ENCODE results near the gene CEP57L1. TPM values are rescaled to one million over a fixed set of nuclear protein-coding genes. Genes with fewer than 3 reads are reported as not detected.

Gene CEP57L1
- total RNA-seq, 1 donor from 2014 or later, result 16.7 TPM

GRCh38 chr6:109075934-109076333, 19.4 kb upstream of the CEP57L1 start:
- no peak for TF ChIP-seq CTCF (IDR thresholded peaks at IDR 0.05; ENCODE audit: insufficient read depth, low read length, poor library complexity, severe bottlenecking)
- H3K4me3 ChIP-seq (ENCODE audit: low read depth, low read length), result no peak overlapping the region
- DNase-seq (ENCODE audit: low read depth), result no peak
- no peaks in the 10 kb centered on the region for H3K36me3 ChIP-seq (ENCODE audit: control insufficient read depth, insufficient read depth, low read length)
- no peaks in the 10 kb centered on the region for H3K27me3 ChIP-seq (ENCODE audit: control insufficient read depth, insufficient read depth, low read length)

- no peak for TF ChIP-seq CTCF (IDR thresholded peaks at IDR 0.05; ENCODE audit: insufficient read depth, low read length, poor library complexity, severe bottlenecking)
- H3K27me3 ChIP-seq (ENCODE audit: control insufficient read depth, insufficient read depth, low read length), result no peaks in the 10 kb centered on the region
- H3K36me3 ChIP-seq (ENCODE audit: control insufficient read depth, insufficient read depth, low read length), result no peaks in the 10 kb centered on the region
- H3K4me3 ChIP-seq (ENCODE audit: low read depth, low read length), result no peak overlapping the region
- DNase-seq (ENCODE audit: low read depth), result no peak
These were observed 18.9 kb upstream of the CEP57L1 start for GRCh38 chr6:109076377-109076776.

- DNase-seq (ENCODE audit: low read depth), result no peak
- Histone ChIP-seq H3K4me3 (ENCODE audit: low read depth, low read length) (no peak overlapping the region), H3K27me3 (ENCODE audit: control insufficient read depth, insufficient read depth, low read length) (no peaks in the 10 kb centered on the region), H3K36me3 (ENCODE audit: control insufficient read depth, insufficient read depth, low read length) (no peaks in the 10 kb centered on the region)
- no peak for TF ChIP-seq CTCF (IDR thresholded peaks at IDR 0.05; ENCODE audit: insufficient read depth, low read length, poor library complexity, severe bottlenecking)
These were observed 15.3 kb upstream of the CEP57L1 start for GRCh38 chr6:109079981-109080380.

GRCh38 chr6:109081026-109081425, 14.3 kb upstream of the CEP57L1 start:
- H3K27me3 ChIP-seq (ENCODE audit: control insufficient read depth, insufficient read depth, low read length), result no peaks in the 10 kb centered on the region
- no peak overlapping the region for H3K4me3 ChIP-seq (ENCODE audit: low read depth, low read length)
- DNase-seq (ENCODE audit: low read depth), result no peak
- no peaks in the 10 kb centered on the region for H3K36me3 ChIP-seq (ENCODE audit: control insufficient read depth, insufficient read depth, low read length)
- TF ChIP-seq CTCF (IDR thresholded peaks at IDR 0.05; ENCODE audit: insufficient read depth, low read length, poor library complexity, severe bottlenecking), result no peak

- no peak for DNase-seq (ENCODE audit: low read depth)
- Histone ChIP-seq H3K4me3 (ENCODE audit: low read depth, low read length) (no peak overlapping the region), H3K27me3 (ENCODE audit: control insufficient read depth, insufficient read depth, low read length) (no peaks in the 10 kb centered on the region), H3K36me3 (ENCODE audit: control insufficient read depth, insufficient read depth, low read length) (no peaks in the 10 kb centered on the region)
- no peak for TF ChIP-seq CTCF (IDR thresholded peaks at IDR 0.05; ENCODE audit: insufficient read depth, low read length, poor library complexity, severe bottlenecking)
These were observed 13.7 kb upstream of the CEP57L1 start for GRCh38 chr6:109081516-109082187.

GRCh38 chr6:109082188-109082577, 13.1 kb upstream of the CEP57L1 start:
- Histone ChIP-seq H3K4me3 (ENCODE audit: low read depth, low read length) (no peak overlapping the region), H3K36me3 (ENCODE audit: control insufficient read depth, insufficient read depth, low read length) (no peaks in the 10 kb centered on the region), H3K27me3 (ENCODE audit: control insufficient read depth, insufficient read depth, low read length) (no peaks in the 10 kb centered on the region)
- DNase-seq (ENCODE audit: low read depth), result no peak
- TF ChIP-seq CTCF (IDR thresholded peaks at IDR 0.05; ENCODE audit: insufficient read depth, low read length, poor library complexity, severe bottlenecking), result no peak

Measured in kidney epithelial cell (primary cell).